CD14-positive monocyte (primary cell): ENCODE results near the gene TMEM94. TPM values are rescaled to one million over a fixed set of nuclear protein-coding genes. Genes with fewer than 3 reads are reported as not detected.

Source experiments
- DNase-seq, 3 donors: peaks; one replicate each; pipeline ENCODE4 v3.0.0-alpha.2; 2011 to 2022
- H2AFZ ChIP-seq: 2 replicates; pipeline ENCODE4 v1.6.0; 2012; ENCODE audit warnings: mild to moderate bottlenecking, low read depth, low read length, inconsistent platforms; ENCODE audit not compliant: insufficient read depth, poor library complexity, severe bottlenecking
- H3K27ac ChIP-seq, 2 donors: 1 replicate in 1 of 2; 2 replicates in 1 of 2; pipeline ENCODE4 v1.5.1; 2012 to 2013; ENCODE audit warnings: low read length in 2 of 2, control low read depth in 1 of 2, inconsistent platforms in 1 of 2, low read depth in 1 of 2, mild to moderate bottlenecking in 1 of 2
- H3K27me3 ChIP-seq, 2 donors: one replicate each; pipeline versions ENCODE4 v1.6.0 to v1.6.1; 2011 to 2013; ENCODE audit warnings: low read length in 2 of 2; ENCODE audit not compliant: control insufficient read depth in 2 of 2, insufficient read depth in 2 of 2
- H3K36me3 ChIP-seq, 2 donors: replicated peaks in 1 of 2; 1 replicate in 1 of 2; 2 replicates in 1 of 2; pipeline versions ENCODE4 v1.5.1 to v1.6.1; 2012 to 2013; ENCODE audit warnings: low read length in 2 of 2, control low read depth in 1 of 2, inconsistent platforms in 1 of 2, mild to moderate bottlenecking in 1 of 2; ENCODE audit not compliant: insufficient read depth in 2 of 2, control insufficient read depth in 1 of 2
- H3K4me1 ChIP-seq, 2 donors: 1 replicate in 1 of 2; 2 replicates in 1 of 2; pipeline versions ENCODE4 v1.5.1 to v1.6.1; 2012 to 2013; ENCODE audit warnings: low read length in 2 of 2, control low read depth in 1 of 2, inconsistent platforms in 1 of 2, mild to moderate bottlenecking in 1 of 2, moderate library complexity in 1 of 2; ENCODE audit not compliant: insufficient read depth in 2 of 2, control insufficient read depth in 1 of 2
- H3K4me2 ChIP-seq: replicated peaks from 2 replicates; pipeline ENCODE3; 2012; ENCODE audit warnings: low read length, moderate library complexity, mild to moderate bottlenecking; ENCODE audit not compliant: poor library complexity, severe bottlenecking; ENCODE audit errors: extremely low read depth
- H3K4me3 ChIP-seq, 3 experiments: fragments of 200-600 bp in 1 of 3; sonication (generic) in 1 of 3; replicated peaks in 1 of 3; 1 replicate in 2 of 3; 2 replicates in 1 of 3; pipeline ENCODE4 v1.5.1; 2011 to 2013; ENCODE audit warnings: low read length in 3 of 3, mild to moderate bottlenecking in 3 of 3, control low read depth in 2 of 3, low read depth in 2 of 3, inconsistent platforms in 1 of 3, moderate library complexity in 1 of 3
- H3K79me2 ChIP-seq: 2 replicates; pipeline ENCODE4 v1.6.0; 2012; ENCODE audit warnings: mild to moderate bottlenecking, control low read depth, inconsistent platforms, low read length, moderate library complexity; ENCODE audit not compliant: insufficient read depth
- H3K9ac ChIP-seq: 2 replicates; pipeline ENCODE4 v1.6.0; 2017; ENCODE audit warnings: low read length, mild to moderate bottlenecking; ENCODE audit not compliant: insufficient read depth, poor library complexity, severe bottlenecking
- H3K9me3 ChIP-seq, 2 donors: replicated peaks in 1 of 2; 1 replicate in 1 of 2; 2 replicates in 1 of 2; pipeline versions ENCODE4 v1.5.1 to v1.6.1; 2012 to 2013; ENCODE audit warnings: low read length in 2 of 2, control low read depth in 1 of 2; ENCODE audit not compliant: control insufficient read depth in 1 of 2, insufficient read depth in 1 of 2
- H4K20me1 ChIP-seq: 2 replicates; pipeline ENCODE4 v1.6.0; 2012; ENCODE audit warnings: mild to moderate bottlenecking, low read length, control low read depth, moderate library complexity; ENCODE audit not compliant: insufficient read depth
- H3K27ac Mint-ChIP-seq, 7 donors: one replicate each; pipeline ENCODE4 v1.8.0; 2020; ENCODE audit warnings: mild to moderate bottlenecking in 7 of 7, mixed read lengths in 7 of 7, moderate library complexity in 6 of 7, inconsistent platforms in 2 of 7
- H3K27me3 Mint-ChIP-seq, 3 donors: one replicate each; pipeline ENCODE4 v1.8.0; 2021 to 2022; ENCODE audit warnings: low read depth in 3 of 3, mild to moderate bottlenecking in 3 of 3, mixed read lengths in 3 of 3, moderate library complexity in 3 of 3, inconsistent platforms in 1 of 3
- H3K36me3 Mint-ChIP-seq, 2 donors: one replicate each; pipeline ENCODE4 v1.8.0; 2020; ENCODE audit warnings: mixed read lengths in 2 of 2, inconsistent platforms in 1 of 2, mild to moderate bottlenecking in 1 of 2
- H3K4me1 Mint-ChIP-seq: one replicate; pipeline ENCODE4 v1.8.0; 2020; ENCODE audit warnings: mild to moderate bottlenecking, mixed read lengths
- H3K4me3 Mint-ChIP-seq, 2 donors: one replicate each; pipeline ENCODE4 v1.8.0; 2020; ENCODE audit warnings: mild to moderate bottlenecking in 2 of 2, mixed read lengths in 2 of 2, moderate library complexity in 1 of 2
- H3K9me3 Mint-ChIP-seq, 7 donors: one replicate each; pipeline ENCODE4 v1.8.0; 2020 to 2022; ENCODE audit warnings: mixed read lengths in 7 of 7, mild to moderate bottlenecking in 6 of 7, moderate library complexity in 6 of 7, inconsistent platforms in 2 of 7
- CTCF ChIP-seq: fragments of 200-600 bp; IDR thresholded peaks from one replicate; pipeline ENCODE4 v1.8.0; 2022; ENCODE audit warnings: antibody characterized with exemption, mild to moderate bottlenecking
- WGBS: methylation state at CpG from one replicate; pipeline ENCODE4 v1.1.5; 2013; ENCODE audit warnings: missing lambda C conversion rate; ENCODE audit not compliant: insufficient coverage; 5-methylcytosine and 5-hydroxymethylcytosine counted together
- intact Hi-C, 2 donors: fragments of 100-400 bp; cut with micrococcal nuclease; formaldehyde crosslinking; loops; one replicate each; pipeline versions ENCODE4 v1.15.0 to v1.15.1; 2023
- polyA plus RNA-seq, 3 donors: library from polyadenylated mRNA; depleted of rRNA in 1 of 3; unstranded in 2 of 3; stranded (reverse) in 1 of 3; fragments of 300-500 nt in 2 of 3; fragments of >200 nt in 1 of 3; fragmentation: Illumina TruSeq in 2 of 3; gene quantifications; 1 replicate in 2 of 3; 2 replicates in 1 of 3; pipeline ENCODE4 v1.2.3, GENCODE V29; 2012 to 2021

Gene TMEM94
- polyA plus RNA-seq, 3 donors = 7.2 to 129 (median 8.4) TPM

GRCh38 chr17:75503976-75504346, 47.5 kb downstream of the TMEM94 start:
- Mint-ChIP-seq H3K4me3 (no peak overlapping the region), H3K27ac (no peak overlapping the region), H3K4me1 (peaks cover 8% of the 10 kb centered on the region), H3K27me3 (peaks cover 0 to 2% (median 1%) of the 10 kb centered on the region in 3 donors), H3K9me3 (peaks cover 0 to 2% (median 0%) of the 10 kb centered on the region in 7 donors), H3K36me3 (peaks cover 14 to 15% of the 10 kb centered on the region in 2 donors)
- Histone ChIP-seq H2AFZ (no peak overlapping the region), H3K79me2 (no peaks in the 10 kb centered on the region), H4K20me1 (no peaks in the 10 kb centered on the region), H3K9ac (no peak overlapping the region), H3K4me1 (no peaks in the 10 kb centered on the region), H3K27ac (no peak overlapping the region), H3K9me3 (no peaks in the 10 kb centered on the region), H3K4me3 (no peak overlapping the region), H3K36me3 (peaks cover 12 to 17% of the 10 kb centered on the region in 2 donors), H3K4me2 (no peak overlapping the region), H3K27me3 (no peaks in the 10 kb centered on the region)
- 90% methylated on average over 2 of the region's 13 CpGs for WGBS
- TF ChIP-seq CTCF = no peak
- DNase-seq = no peak
- intact Hi-C loops = loop anchor here in 1 of 2 donors (10.0 kb wide), 1 partner anchor 79 kb away; no protein-coding TSS in a partner anchor

- TF ChIP-seq CTCF = peak; percentile 81
- Mint-ChIP-seq H3K4me3 (no peak overlapping the region), H3K4me1 (peaks cover 6% of the 10 kb centered on the region), H3K9me3 (peaks cover 0 to 2% (median 0%) of the 10 kb centered on the region in 7 donors), H3K27ac (no peak overlapping the region), H3K27me3 (peaks cover 0 to 2% (median 0%) of the 10 kb centered on the region in 3 donors), H3K36me3 (peaks cover 9% of the 10 kb centered on the region in 2 donors)
- no peaks in the 10 kb centered on the region for H3K27me3 ChIP-seq
- 85% methylated on average over 29 of the region's 32 CpGs for WGBS
- no peak overlapping the region for H3K4me3 ChIP-seq
- DNase-seq = peak; percentile 36 to 54 (median 47)
- intact Hi-C loops = loop anchor here in 1 of 2 donors (10.0 kb wide), 1 partner anchor 80 kb away; no protein-coding TSS in a partner anchor
- H2AFZ ChIP-seq = no peak overlapping the region
- no peaks in the 10 kb centered on the region for H4K20me1 ChIP-seq
- H3K27ac ChIP-seq = no peak overlapping the region
- no peak overlapping the region for H3K4me2 ChIP-seq
- peaks cover 7 to 11% of the 10 kb centered on the region in 2 donors for H3K36me3 ChIP-seq
- H3K4me1 ChIP-seq = no peaks in the 10 kb centered on the region
- H3K79me2 ChIP-seq = no peaks in the 10 kb centered on the region
- H3K9ac ChIP-seq = no peak overlapping the region
- H3K9me3 ChIP-seq = no peaks in the 10 kb centered on the region
Observed at GRCh38 chr17:75504347-75505151, 48.1 kb downstream of the TMEM94 start.
